T47D (cell line): ENCODE results near the gene CCL25.
A peak's percentile ranks its signal among the peaks of the same experiment; 100 is the strongest.

Source experiments
- DNase-seq, 2 experiments: peaks; one replicate each; pipeline versions ENCODE4 v3.0.0 to v3.0.0-alpha.2; 2011 to 2012; ENCODE audit warnings: low read depth in 1 of 2, low spot score in 1 of 2
- JUND ChIP-seq: IDR thresholded peaks from 2 replicates; pipeline ENCODE4 v1.6.1; 2012; ENCODE audit warnings: low read depth
- in situ Hi-C: cut with HindIII; loops from 2 replicates; pipeline ENCODE4 v1.10.0; 2016; ENCODE audit warnings: low sequenced_read_pairs, low pct_unique_long_range_greater_than_20kb

The CCL25 gene

DNA sequence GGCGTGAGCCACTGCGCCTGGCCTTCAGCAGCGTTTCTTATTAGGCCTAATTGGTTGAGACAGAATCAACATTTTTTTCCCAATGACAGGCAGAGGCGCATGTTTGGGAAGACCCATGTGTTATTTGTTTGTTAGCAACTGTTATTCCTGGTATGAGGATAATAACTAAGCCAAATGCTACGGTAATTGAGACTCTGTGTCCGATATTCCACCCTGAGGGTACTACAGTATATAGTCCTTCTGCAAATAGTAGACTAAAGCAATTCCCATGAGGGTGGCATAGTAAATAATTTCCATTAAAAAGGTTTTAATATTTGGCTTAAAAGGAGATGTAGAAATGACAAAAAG, 18.4 kb upstream of the CCL25 start:
- in situ Hi-C loops, result no loop called here
- DNase-seq, result no peak
- TF ChIP-seq JUND, result no peak

DNA sequence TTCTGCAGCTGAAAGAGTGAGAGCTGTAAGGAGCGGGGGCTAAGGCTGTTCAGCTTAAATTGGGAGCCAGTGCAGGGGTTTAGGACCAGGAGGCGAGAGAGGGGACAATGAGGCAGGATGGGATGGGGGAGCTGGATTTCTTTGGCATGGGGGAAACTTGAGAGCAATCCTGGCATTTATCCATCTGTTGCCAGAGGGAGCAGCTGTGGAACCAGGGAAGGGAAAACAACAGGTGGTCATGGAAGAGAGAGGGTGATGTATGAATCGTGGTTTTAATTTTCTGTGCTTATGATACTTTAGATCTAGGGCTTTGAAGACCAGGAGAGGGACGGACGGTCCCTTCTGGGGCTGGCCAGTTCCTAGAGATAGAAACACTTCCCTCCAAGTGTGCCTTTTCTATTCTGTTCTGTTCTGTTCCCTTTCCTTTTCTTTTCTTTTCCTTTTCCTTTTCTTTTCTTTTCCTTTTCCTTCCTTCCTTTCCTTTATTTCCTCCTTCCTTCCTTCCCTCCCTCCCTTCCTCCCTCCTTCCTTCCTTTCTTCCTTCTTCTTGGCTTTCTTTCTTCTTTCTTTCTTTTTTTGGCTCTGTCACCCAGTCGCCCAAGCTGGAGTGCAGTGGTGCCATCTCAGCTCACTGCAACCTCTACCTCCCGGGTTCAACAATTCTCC, 16.0 kb upstream of the CCL25 start:
- no peak for DNase-seq
- in situ Hi-C loops, result no loop called here
- TF ChIP-seq JUND, result no peak

DNA sequence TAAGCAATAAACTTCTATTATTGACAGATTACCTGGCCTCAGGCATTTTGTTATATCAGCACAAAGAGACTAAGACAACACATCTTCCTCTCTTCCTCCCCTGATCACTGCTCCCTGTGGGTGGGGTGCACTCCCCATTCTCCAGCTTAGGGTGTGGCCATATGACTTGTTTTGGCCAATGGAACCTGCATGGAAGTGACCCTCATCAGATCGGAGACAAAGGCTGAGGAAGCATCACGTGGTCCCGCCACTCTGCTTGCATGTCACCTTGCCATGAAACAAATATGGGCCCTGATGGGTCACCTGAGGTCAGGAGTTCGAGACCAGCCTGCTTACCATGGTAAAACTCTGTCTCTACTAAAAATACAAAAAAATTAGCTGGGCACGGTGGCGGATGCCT, 13.7 kb upstream of the CCL25 start:
- TF ChIP-seq JUND, result no peak

DNA sequence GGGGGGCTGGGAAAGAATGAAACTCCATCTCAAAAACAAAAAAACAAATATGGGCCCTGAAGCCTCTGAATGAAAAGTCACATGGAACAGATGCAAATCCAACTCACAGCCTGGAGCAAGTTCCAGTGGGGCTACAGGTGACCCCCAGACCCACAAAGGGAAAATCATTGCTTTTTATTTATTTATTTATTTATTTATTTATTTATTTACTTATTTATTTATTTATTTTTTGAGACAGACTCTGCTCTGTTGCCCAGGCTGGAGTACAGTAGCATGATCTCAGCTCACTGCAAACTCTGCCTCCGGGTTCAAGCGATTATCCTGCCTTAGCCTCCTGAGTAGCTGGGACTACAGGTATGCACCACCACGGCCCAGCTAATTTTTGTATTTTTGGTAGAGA, 13.3 kb upstream of the CCL25 start:
- no peak for TF ChIP-seq JUND
- no peak for DNase-seq
- in situ Hi-C loops, result no loop called here

More for the DNA sequence above, 13.7 kb upstream of the CCL25 start:
- no peak for DNase-seq
- in situ Hi-C loops, result no loop called here

DNA sequence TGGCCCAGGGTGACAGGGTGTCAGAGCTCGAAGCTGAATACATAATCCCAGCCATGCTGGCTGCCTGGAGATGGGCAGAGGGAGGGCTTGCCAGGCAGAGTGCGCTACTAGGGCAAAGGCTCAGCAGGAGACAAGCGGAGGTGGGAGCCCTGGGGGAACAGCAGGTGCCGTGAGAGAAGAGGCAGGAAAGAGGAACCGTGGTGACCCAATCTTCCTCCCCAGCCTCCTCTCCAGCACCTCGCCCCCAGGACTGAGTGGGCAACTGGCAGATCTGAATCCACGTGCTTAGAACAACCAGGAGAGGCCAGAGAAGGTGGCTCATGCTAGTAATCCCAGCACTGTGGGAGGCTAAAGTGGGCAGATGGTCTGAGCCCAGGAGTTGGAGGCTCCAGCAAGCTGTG, 11.0 kb upstream of the CCL25 start:
- in situ Hi-C loops, result no loop called here
- DNase-seq, result no peak
- TF ChIP-seq JUND, result no peak

DNA sequence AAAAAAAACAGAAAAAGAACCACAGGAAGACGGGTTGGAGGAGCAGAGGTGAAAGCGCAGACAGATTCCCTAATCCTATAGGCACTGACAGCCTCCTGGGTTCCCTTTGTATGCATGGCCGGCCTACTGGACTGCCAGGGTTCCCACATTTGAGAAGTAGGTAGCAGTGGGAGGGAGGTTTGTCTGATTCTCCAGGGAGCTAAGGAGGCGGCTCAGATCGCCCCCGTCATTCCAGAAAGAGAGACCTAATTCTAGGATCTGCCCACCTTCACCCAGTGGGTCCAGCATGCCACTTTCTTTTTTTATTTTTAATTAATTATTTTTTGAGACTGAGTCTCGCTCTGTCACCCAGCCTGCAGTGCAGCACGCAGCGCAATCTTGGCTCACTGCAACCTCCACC, 9.7 kb upstream of the CCL25 start:
- in situ Hi-C loops, result no loop called here
- no peak for DNase-seq
- no peak for TF ChIP-seq JUND

DNA sequence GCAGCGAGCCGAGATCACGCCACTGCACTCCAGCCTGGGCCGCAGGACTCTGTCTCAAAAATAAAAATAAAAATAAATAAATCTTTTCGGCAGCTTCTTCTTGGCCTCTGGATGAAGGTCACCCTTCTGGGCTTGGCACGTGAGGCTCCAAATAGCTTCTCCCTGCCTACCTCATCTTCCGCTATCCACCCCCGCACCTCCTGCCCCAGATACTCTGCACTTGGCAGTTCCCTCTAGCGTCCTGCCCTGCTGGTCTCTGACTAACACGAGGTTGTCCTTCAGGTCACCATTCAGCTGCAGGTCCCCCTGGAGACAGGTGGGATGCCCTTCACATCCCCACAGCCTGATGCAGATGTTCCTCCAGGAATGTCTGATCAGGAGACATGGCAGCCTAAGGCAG, 8.5 kb upstream of the CCL25 start:
- no peak for TF ChIP-seq JUND
- in situ Hi-C loops, result no loop called here
- no peak for DNase-seq

DNA sequence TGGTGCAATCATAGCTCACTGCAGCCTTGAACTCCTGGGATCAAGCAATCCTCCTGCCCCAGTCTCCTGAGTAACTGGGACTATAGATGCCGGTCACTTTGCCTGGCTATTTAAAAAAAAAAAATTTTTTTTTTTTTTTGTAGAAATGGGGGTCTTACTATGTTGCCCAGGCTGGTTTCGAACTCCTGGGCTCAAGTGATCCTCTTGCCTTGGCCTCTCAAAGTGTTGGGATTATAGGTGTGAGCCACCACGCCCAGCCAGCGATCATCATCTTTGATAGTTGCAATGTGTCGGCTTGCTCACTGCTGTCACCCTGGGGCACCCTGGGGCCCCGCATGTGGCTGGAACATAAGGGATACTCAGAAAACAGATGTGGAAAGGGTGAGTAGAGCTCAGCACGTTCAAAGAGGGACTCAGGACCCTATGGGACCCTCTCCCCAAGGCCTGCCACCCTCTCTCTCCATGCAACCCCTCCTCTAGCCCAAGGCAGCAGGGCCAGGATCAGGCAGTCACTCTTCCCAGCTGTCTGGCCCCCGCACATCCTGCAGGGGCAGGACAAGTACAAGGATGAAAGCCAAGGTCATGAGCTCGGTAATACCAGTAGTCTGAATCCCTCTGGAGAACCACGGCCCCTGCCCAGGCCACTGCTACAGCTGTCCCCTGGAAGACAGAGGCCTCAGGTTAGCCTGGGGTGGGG, 6.5 kb upstream of the CCL25 start:
- in situ Hi-C loops, result no loop called here
- TF ChIP-seq JUND, result no peak
- no peak for DNase-seq

DNA sequence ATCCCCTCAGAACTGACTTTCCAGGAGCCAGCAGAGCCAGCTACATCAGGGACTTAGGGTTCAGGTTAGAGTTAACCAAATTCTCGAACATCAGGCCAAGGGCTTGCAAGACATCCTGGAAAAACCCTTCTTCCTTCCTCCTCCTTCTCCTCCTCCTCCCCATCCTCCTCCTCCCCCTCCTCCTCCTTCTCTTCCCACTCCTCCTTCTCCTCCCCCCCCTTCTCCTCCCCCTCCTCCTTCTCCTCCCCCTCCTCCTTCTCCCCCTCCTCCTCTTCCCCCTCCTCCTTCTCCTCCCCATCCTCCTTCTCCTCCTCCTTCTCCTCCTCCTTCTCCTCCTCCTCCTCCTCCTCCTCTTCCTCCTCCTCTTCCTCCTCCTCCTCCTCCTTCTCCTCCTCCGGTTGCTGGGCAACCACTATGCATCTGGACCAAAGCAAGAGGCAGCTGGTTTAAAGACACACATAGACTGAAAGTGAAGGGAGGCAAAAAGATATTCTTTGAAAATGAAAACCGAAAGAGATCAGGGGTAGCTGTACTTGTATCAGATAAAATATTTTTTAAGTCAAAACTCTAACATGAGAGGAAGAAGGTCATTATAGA, 5.9 kb upstream of the CCL25 start:
- DNase-seq, result peak in 1 of 2 experiments; percentile 46
- TF ChIP-seq JUND, result no peak

DNA sequence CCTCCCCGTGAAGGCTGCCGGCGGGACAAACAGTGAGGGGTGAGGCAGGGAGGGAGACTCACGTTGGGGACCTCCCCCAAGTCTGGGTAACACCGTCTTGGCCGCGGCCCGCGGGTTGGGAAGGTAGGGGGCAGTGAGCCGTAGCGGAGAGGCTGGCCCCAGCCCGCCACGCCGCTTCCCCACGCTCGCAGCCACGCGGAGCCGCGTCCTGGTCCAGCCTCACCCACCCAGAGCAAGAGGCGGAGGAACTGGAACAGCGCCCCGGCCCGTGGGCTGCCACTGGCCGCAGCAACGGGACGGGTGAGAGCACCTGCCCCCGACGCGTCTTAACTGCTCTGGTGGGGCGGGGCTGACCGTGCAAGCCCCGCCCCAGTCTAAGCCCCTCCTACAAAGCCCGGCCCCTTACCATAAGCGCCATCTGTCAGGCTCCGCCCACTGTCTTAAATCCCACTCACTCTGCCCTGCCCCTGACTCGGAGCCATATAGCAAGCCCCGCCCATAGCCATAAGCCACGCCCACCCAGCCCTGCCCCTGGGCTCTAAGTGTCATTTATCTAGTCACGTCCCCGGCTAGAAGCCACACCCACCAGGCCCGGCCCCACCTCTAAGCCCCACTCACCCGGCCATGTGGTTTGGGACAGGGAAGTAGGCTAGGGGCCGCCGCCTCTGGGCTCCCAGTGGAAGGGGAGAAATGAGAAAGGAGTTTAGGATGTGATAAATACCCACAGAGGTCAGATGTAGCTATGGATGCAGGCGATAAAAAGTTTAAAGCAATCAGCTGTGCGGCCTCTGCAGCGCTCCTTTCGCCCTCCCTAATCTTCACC, 2.1 kb upstream of the CCL25 start:
- in situ Hi-C loops, result no loop called here
- TF ChIP-seq JUND, result no peak
- DNase-seq, result peak in 1 of 2 experiments; percentile 89

More for the DNA sequence above, 5.9 kb upstream of the CCL25 start:
- in situ Hi-C loops, result no loop called here

DNA sequence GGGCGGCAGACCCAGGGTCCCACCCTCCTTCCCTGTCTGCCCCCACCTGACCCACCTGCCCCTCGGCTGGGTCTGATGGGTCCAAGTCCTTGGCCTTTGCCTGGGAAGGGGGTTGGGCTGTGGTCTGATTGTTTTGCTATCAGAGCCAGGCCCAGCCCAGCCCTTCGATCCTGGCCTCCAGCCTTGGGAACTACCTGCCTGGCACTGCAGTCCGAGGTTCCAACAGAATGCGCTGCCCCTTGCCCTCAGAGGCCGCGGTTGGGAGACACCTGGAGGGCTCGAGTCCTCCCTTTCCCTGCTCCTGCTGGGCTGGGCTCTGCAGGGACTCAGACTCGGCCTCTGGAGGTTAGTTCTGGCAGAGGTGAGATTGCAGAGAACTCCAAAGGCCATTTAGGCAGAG, 1.6 kb downstream of the CCL25 start:
- in situ Hi-C loops, result no loop called here
- DNase-seq, result no peak
- TF ChIP-seq JUND, result no peak

DNA sequence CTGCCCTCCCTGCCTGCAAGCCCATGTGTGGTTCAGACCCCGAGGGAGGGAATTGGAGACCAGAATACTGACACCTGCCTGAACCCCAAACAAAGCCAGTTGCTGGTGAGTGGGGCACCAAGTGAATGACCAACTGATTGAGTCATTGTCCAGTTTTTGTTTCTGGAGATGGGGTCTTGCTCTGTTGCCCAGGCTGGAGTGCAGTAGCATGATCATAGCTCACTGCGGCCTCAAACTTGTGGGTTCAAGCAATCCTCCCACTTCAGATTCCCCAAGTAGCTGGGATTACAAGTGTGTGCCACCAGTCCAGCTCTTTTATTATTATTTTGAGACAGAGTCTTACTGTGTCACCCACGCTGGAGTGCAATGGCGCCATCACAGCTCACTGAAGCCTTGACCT, 4.0 kb downstream of the CCL25 start:
- no peak for DNase-seq
- in situ Hi-C loops, result no loop called here
- TF ChIP-seq JUND, result no peak
